Body of pancreas (tissue), 4 donors: ENCODE measurements around the gene SLC13A3.

Experiments
- POLR2A ChIP-seq, 3 donors: fragments of 450-650 bp; IDR thresholded peaks; one replicate each; pipeline ENCODE4 v1.6.1; 2016; ENCODE audit warnings: antibody characterized with exemption in 3 of 3, mild to moderate bottlenecking in 2 of 3
- TF ChIP-seq, protein P1 (sequence below), 7 experiments: fragments of 450-650 bp in 4 of 7; fragments of 200-600 bp in 3 of 7; sonication (generic) in 3 of 7; IDR thresholded peaks; one replicate each; pipeline ENCODE4 v1.5.1; 2016 to 2019; ENCODE audit warnings: antibody characterized with exemption in 7 of 7

- TF ChIP-seq, protein P1, sequence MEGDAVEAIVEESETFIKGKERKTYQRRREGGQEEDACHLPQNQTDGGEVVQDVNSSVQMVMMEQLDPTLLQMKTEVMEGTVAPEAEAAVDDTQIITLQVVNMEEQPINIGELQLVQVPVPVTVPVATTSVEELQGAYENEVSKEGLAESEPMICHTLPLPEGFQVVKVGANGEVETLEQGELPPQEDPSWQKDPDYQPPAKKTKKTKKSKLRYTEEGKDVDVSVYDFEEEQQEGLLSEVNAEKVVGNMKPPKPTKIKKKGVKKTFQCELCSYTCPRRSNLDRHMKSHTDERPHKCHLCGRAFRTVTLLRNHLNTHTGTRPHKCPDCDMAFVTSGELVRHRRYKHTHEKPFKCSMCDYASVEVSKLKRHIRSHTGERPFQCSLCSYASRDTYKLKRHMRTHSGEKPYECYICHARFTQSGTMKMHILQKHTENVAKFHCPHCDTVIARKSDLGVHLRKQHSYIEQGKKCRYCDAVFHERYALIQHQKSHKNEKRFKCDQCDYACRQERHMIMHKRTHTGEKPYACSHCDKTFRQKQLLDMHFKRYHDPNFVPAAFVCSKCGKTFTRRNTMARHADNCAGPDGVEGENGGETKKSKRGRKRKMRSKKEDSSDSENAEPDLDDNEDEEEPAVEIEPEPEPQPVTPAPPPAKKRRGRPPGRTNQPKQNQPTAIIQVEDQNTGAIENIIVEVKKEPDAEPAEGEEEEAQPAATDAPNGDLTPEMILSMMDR (IDR thresholded peaks at IDR 0.05), result no peak
- no peak for TF ChIP-seq POLR2A (IDR thresholded peaks at IDR 0.05)
Observed at GRCh38 chr20:46637020-46637419, 14.2 kb downstream of the SLC13A3 start.
